ENCODE data around the gene SPTSSA.

The SPTSSA gene

DNA sequence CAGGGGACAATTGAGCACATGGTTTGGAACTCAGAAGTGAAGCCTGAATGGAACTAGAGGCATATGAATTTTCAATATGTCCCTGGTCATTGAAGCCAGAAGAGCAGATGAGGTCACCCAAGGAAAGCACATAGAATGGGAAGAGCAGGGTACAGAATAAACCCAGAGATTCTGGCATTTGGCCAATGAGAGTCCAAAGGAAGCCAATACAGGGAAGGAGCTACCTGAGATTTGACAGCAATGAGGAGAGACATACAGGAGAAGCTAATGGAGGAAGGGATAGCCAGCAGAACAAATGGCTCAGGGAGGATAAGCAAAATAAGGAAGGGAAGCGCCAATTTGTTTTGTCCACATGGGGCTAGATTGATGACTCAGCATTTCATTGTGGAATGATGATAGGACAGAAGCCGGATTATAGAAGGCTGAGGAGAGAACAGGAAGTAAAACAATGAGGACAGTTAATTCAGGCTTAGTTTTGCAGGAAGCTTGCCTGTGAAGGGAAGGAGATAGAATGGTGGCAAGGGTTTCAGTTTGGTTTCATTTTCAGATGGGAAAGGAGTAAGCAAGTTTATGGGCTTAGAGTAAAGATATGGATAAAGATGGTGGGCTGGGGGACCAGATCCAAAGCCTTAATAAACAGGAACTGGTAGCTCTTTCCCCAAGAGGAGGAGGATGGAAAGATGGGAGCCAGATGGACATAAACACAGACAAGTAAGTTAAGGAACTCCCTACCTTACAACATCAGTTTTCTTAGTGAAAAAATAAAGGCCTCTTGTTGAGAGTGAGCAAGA is 3.2 kb upstream of the SPTSSA start:
- Mint-ChIP-seq H3K27me3 (ENCODE audit: low read depth) (no peaks in the 10 kb centered on the region), H3K27ac (no peak overlapping the region), H3K9me3 (no peaks in the 10 kb centered on the region), H3K36me3 (ENCODE audit: low read depth) (no peaks in the 10 kb centered on the region), H3K4me1 (peaks cover 13% of the 10 kb centered on the region), H3K4me3 (no peak overlapping the region)
- TF ChIP-seq, protein P1, sequence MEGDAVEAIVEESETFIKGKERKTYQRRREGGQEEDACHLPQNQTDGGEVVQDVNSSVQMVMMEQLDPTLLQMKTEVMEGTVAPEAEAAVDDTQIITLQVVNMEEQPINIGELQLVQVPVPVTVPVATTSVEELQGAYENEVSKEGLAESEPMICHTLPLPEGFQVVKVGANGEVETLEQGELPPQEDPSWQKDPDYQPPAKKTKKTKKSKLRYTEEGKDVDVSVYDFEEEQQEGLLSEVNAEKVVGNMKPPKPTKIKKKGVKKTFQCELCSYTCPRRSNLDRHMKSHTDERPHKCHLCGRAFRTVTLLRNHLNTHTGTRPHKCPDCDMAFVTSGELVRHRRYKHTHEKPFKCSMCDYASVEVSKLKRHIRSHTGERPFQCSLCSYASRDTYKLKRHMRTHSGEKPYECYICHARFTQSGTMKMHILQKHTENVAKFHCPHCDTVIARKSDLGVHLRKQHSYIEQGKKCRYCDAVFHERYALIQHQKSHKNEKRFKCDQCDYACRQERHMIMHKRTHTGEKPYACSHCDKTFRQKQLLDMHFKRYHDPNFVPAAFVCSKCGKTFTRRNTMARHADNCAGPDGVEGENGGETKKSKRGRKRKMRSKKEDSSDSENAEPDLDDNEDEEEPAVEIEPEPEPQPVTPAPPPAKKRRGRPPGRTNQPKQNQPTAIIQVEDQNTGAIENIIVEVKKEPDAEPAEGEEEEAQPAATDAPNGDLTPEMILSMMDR (IDR thresholded peaks at IDR 0.05; ENCODE audit: unreplicated experiment in 3 of 3), result no peak

DNA sequence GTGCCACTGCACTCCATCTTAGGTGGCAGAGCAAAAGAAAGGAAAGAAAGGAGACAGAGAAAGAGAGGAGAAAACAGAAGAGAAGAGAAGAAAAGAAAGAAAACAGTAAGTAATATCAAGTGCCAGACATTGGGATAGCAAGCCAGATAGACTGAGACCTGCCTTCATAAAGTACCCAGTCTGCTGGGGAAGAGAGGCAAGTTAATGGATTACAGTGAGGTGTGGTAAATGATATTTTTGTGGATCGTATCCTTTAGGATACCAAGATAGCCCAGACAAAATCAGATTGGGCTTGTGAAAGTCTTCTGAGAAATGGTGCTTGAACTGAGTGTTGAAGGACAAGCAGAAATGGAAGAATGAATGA is 1.5 kb upstream of the SPTSSA start:
- peaks cover 16% of the 10 kb centered on the region for H3K4me1 Mint-ChIP-seq
- H3K27ac Mint-ChIP-seq, result no peak overlapping the region
- no peaks in the 10 kb centered on the region for H3K9me3 Mint-ChIP-seq
- no peak overlapping the region for H3K4me3 Mint-ChIP-seq
- H3K27me3 Mint-ChIP-seq (ENCODE audit: low read depth), result no peaks in the 10 kb centered on the region
- TF ChIP-seq, protein P1 (IDR thresholded peaks at IDR 0.05; ENCODE audit: unreplicated experiment in 3 of 3), result no peak
- no peaks in the 10 kb centered on the region for H3K36me3 Mint-ChIP-seq (ENCODE audit: low read depth)

DNA sequence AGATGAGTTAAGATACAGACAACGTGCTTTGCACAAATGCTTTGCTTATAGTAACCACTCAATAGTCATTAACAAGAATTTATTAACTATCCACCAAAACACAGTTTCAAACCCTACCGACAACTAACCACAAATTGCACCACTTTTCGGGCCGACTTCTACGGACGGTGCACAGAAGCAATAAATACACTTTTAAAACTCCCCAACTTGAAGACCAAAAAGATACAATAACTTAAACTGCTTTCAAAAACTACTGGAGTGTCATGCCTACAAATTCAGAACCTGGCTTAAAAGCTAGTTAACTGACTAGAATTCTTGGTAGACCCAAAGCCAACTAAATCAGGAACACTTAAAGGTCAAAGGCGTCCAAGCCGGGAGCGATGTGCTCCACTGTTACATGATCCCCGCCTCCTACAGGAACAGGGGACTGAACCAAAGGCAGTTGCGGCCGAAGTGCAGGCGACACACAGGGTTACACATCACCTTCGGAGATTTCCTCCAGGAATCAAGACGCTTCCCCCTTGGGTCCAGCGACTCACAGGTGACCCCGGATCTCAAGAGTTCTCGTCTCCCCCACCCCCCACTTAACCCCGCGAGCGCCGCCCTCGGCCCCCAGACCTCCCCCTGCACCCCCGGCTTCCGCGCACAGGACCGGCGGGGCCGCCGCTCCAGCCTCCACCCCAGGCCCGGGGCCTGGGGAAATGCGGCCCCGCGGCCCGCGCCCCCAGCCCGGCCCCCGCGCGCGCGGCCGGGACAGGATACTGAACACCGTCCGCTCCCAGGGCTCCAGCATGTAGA is 507 bp downstream of the SPTSSA start:
- TF ChIP-seq, protein P1 (IDR thresholded peaks at IDR 0.05; ENCODE audit: unreplicated experiment in 3 of 3), result no peak
- Mint-ChIP-seq H3K27ac (peak overlapping the region; percentile 86 to 93 (median 90)), H3K9me3 (no peaks in the 10 kb centered on the region), H3K27me3 (ENCODE audit: low read depth) (no peaks in the 10 kb centered on the region), H3K4me3 (peak overlapping the region; percentile 92 to 97 (median 94)), H3K4me1 (peaks cover 16% of the 10 kb centered on the region), H3K36me3 (ENCODE audit: low read depth) (peaks cover 4% of the 10 kb centered on the region)

DNA sequence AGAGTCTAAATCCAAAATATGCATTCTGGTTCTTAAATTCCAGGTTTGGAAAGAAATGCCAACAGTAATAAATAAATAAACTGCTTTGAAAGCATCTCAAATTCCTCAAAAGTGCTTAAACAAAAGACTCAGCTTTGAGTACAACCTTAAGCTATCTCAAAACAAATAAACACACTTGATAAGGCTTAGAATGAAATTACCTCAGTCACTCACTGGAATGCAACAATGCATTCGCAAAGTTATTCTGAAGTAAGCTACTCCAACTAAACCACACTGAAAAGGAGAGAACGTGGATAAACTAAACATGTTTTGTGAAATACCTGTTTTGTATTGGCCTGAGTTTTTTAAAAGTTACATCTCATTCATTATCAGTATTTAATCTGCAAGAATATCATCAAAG is 1.2 kb downstream of the SPTSSA start:
- H3K27ac Mint-ChIP-seq, result peak overlapping the region; percentile 86 to 93 (median 90)
- H3K27me3 Mint-ChIP-seq (ENCODE audit: low read depth), result no peaks in the 10 kb centered on the region
- H3K4me3 Mint-ChIP-seq, result peak overlapping the region; percentile 92 to 97 (median 94)
- peaks cover 16% of the 10 kb centered on the region for H3K4me1 Mint-ChIP-seq
- no peaks in the 10 kb centered on the region for H3K9me3 Mint-ChIP-seq
- H3K36me3 Mint-ChIP-seq (ENCODE audit: low read depth), result peaks cover 4% of the 10 kb centered on the region
- TF ChIP-seq, protein P1 (IDR thresholded peaks at IDR 0.05; ENCODE audit: unreplicated experiment in 3 of 3), result no peak

DNA sequence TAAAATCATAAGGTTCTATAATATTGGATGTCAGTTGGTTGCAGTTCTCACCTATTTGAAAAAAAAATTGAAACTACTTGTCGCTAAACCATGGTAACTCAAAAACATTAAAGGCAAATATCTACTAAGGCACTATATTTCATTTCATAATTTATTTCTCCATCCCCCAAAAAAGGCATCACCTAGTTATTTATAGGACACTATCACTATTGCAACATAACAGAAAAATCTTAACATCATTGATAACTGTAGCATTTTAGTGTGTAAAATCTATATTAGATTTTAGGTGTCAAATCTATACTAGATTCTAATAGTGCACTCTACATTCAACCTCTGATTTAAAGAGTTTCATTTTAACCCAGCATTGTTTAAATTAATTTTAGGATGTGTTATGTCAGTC is 1.7 kb downstream of the SPTSSA start:
- Mint-ChIP-seq H3K9me3 (no peaks in the 10 kb centered on the region), H3K4me1 (peaks cover 16% of the 10 kb centered on the region), H3K27me3 (ENCODE audit: low read depth) (no peaks in the 10 kb centered on the region), H3K4me3 (peak overlapping the region; percentile 92 to 97 (median 94)), H3K27ac (peak overlapping the region; percentile 86 to 93 (median 90)), H3K36me3 (ENCODE audit: low read depth) (peaks cover 4% of the 10 kb centered on the region)
- TF ChIP-seq, protein P1 (IDR thresholded peaks at IDR 0.05; ENCODE audit: unreplicated experiment in 3 of 3), result no peak

Measured in nephron (organoid).